ENCODE measurements around the gene CIB4.

The CIB4 gene

DNA sequence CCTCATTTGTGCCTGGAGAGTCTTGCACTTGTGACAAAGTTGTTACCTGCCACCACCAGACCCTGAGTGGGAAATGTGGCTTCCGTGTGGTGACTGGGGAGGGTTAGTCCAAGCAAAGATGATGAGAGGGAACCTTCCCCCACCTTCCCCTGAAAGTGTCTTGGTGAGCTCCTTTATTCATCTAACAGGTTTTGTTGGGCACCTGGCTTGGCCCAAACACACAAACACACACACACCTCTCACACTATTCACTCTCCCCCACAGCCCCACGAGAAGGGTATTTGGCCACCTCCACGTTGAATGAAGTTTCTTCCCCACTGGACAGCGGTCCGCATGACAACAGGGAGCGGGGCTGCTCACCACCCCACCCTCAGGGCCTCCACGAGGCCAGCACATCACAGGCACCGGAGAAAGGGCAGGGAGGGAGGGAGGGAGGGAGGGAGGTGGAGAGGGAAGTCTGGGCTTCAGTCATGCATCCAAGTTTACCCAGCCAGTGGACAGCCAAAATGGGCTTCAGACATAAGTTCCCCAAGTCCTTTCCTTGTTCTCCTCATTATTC lies 1.4 kb downstream of the CIB4 start:
- no peak for DNase-seq

GRCh38 chr2:26637811-26638310 lies 3.3 kb downstream of the CIB4 start:
- no peak for DNase-seq

- DNase-seq, result no peak
These were observed 4.2 kb downstream of the CIB4 start for GRCh38 chr2:26636935-26637334.

DNA sequence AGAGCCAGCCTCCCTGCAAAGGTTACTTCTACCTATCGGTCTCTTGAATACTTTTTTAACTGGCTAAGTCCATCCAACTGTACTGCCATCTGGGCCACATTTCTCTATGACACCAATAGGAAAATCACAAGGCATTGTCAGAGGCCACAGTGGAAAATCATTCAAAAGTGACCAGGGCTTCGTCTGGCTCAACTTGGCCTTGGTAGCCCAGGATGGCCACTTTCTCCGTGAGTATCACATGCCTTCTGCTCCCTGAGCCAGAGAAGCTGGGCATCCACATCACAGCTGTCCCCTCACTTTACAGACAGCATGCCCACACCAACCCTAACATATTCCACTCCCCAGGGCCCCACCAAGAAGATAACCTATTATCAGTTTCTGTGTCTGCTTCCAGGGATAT lies 5.8 kb downstream of the CIB4 start:
- DNase-seq, result no peak

GRCh38 chr2:26634636-26635230 lies 6.4 kb downstream of the CIB4 start:
- DNase-seq, result no peak

GRCh38 chr2:26633993-26634595 lies 7.1 kb downstream of the CIB4 start:
- DNase-seq, result no peak

GRCh38 chr2:26633351-26633945 lies 7.7 kb downstream of the CIB4 start:
- DNase-seq, result no peak

- DNase-seq, result no peak
These were observed 8.5 kb downstream of the CIB4 start for GRCh38 chr2:26632624-26633185.

DNA sequence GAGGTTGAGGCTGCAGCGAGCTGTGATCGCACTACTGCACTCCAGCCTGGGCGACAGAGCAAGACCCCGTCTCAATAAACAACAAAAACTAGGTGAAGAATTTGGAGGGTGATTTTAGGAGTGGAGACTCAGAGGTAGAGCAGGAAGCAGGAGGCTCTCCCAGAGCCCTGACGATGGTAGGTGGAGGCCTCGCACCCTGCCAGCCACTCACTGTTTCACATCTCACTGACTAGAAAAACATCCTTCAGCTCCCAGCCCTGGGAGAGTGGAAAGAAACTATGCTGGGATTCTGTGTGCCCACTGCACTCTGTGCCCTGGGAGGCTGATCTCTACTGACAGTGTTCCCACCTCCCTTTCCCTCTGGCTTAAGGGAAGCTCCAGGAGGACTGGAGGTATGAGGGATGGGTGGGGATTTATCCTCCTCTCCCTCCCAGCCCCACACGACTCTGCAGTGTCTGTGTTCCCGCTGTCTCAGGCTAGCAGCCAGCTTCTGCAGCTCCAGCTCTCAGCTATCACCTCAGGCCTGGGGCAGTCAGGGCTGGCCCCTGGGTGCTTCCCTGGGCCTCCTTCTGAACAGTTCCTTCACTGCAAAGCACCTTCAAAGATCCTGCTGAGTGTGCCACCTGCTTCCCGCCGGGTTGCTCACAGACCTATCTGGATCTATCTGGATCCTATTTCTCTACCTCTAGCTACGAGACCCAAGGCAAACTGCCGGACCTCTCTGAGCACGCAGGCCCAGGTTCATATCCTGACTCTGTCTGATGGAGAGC lies 9.6 kb downstream of the CIB4 start:
- DNase-seq, result no peak

- no peak for DNase-seq
These were observed 10.4 kb downstream of the CIB4 start for GRCh38 chr2:26630669-26631360.

DNA sequence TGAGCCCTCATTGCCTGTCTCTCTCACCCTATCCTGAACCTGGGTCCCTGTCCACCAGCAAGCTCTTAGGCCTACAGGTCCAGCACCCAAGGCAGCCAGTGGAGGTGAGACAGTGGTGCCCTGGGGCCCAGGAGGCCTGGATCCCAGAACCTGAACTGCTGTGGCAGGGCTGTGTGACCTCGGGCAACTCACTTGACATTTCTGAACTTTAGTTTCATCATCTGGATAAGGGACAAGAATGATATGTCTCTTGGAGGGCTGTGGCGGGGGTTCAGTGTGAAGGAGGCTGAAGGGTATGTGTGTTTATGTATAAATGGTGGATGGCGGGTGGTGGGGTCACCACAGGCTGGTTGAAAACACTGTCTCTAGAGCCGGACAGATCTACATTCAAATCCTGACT lies 10.9 kb downstream of the CIB4 start:
- DNase-seq, result no peak

DNA sequence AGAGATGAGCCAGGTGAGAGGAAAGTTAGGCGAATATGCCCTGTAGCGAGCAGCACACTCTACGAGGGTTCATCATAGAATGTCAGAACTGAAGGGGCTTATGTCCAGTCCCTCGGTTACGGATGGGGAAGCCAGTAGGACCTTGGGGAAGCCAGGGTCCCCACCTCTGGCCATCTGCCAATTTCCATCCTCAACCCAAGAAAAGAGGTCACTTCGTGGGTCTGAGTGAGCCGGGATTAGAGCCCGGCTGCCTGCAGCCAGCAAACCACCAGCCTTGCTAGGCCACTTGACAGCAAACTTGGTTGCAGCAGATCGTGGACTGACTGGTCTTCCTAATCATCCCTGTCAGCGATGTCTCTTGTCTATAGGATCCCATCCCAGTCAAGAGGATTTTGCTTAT lies 11.4 kb downstream of the CIB4 start:
- DNase-seq, result no peak

GRCh38 chr2:26629346-26629630 lies 11.9 kb downstream of the CIB4 start:
- no peak for DNase-seq

GRCh38 chr2:26628561-26629345 lies 12.4 kb downstream of the CIB4 start:
- DNase-seq, result no peak

GRCh38 chr2:26627350-26628105 lies 13.6 kb downstream of the CIB4 start:
- DNase-seq, result no peak

DNA sequence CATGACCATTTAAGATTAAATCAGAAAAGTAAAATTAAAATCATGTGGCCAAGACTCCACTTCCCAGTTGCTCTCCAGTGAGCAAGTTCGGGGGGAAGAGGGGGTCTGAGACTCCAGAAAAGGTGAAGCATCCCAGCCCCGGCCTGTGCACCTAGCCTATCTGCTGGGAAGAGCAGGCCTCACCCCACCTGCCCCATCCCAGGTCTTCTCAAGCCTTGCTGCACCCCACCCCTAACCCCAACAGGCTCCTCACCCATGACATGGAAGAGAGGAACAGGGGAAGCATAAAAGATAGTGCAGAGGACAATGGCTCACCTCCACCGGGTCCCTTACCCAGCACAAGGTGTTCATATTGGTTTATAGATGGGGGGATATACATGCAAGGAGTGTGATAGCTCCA lies 14.6 kb downstream of the CIB4 start:
- no peak for DNase-seq

DNA sequence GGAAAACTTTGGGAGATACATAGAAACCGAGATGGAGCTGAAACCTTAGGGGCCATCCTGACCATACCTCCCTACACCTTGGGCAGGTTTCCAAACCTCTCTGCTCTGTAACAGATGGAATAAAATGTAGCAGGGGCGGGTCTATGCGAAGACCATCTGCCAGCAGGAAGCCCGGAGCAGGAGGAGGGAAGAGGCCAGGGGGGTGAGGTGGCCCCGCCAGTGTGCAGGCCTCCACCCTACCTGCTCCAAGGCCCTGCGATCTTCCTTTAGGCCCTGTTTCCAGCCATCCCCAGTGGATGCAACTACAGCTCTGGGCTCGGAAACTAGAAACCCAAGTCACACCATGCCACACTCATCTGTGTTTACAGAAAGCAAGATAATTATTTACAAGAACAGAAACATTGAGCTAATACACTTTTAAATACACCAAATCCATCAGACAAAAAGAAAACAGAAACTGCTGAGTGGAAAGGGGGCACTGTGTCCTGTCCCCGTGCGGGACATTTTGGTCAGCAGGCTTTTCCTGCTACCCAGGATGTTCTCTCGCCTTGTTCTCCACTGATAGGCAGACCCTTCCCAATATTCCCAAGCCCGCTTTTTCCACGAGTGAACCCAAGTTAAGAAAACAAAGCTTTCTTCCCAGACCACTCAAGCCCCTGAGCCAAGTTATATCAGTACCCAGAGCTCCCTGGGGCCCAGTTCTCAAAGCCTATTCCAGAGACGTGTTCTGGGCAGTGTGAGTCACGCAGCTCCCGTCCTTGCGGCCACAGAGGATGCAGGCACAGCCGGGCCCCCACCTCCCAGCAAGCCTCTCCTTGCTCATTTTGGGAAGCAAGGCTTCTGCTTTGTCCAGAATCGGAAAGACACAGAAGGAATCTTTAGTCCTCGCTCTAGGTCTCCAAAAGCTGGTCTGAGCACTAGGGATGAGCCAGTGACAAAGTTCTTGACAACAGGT lies 17.3 kb downstream of the CIB4 start:
- no peak for DNase-seq

- DNase-seq, result no peak
These were observed 19.5 kb downstream of the CIB4 start for GRCh38 chr2:26621469-26622199.

DNA sequence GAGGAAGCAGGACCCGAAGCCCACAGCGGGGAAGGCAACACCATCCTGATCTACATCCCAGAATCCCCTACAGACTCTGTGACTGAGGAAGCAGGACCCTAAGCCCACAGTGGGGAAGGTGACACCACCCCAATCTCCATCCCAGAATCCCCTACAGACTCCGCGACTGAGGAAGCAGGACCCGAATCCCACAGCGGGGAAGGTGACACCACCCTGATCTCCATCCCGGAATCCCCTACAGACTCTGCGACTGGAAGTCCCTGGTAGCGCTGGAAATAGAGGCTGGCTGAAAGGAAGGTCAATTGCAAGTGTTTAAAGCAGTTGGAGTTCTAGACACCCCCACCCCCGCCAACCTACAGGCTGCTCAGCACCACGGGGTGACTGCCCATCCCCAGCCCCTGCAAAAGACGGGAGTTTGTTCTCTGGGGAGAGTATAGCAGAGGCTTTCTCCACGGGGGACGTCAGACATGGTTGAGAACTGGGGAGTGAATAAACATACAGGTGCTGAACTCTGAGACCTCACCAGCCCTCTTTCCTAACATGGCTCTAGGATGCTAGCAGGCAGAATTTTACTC lies 21.0 kb downstream of the CIB4 start:
- no peak for DNase-seq
